ENCODE measurements around the gene FANCE.
A peak's percentile ranks its signal among the peaks of the same experiment; 100 is the strongest.

The FANCE gene

DNA sequence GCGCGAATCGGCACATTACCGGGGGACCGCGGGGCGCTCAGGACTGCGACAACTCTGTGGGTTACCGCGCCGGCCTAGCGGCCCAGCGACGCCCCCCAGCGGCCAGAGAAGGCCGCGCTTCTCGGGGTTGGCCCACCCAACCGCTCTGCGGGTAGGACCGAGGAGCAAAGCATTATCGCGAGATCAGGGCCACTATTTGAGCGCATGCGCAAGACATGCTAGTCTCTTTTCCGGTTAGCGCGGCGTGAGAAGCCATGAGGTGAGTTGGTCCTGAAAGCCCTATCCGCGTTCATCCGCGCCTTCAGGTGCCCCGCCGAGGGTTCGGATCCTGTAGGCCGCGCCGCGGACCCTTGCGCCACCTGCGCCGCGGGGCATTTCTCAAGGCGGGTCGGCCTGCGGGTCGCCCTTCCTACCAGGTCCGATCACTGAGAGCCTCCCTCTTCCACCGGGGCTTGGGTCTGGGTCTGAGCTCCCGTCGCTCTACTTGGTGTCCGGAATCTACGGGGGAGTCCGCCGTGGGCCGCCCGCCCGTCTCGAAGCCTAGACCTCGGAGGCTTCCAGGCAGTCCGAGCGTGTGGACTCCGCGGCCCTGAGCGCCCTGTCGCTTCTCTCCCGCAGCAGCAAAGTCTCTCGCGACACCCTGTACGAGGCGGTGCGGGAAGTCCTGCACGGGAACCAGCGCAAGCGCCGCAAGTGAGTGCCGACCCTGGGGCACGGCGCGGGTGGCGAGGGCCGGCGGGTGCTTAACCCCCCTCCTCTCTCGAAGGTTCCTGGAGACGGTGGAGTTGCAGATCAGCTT is 16.2 kb downstream of the FANCE start, which contains the start of gene RPL10A:
Gene RPL10A (plus strand): TSS at position 221 of the 799 bp plus-strand sequence. CDS start 34 bp downstream, at position 255.
- DNase-seq (ENCODE audit: low read depth in 2 of 2), result peak; percentile 88 to 95

DNA sequence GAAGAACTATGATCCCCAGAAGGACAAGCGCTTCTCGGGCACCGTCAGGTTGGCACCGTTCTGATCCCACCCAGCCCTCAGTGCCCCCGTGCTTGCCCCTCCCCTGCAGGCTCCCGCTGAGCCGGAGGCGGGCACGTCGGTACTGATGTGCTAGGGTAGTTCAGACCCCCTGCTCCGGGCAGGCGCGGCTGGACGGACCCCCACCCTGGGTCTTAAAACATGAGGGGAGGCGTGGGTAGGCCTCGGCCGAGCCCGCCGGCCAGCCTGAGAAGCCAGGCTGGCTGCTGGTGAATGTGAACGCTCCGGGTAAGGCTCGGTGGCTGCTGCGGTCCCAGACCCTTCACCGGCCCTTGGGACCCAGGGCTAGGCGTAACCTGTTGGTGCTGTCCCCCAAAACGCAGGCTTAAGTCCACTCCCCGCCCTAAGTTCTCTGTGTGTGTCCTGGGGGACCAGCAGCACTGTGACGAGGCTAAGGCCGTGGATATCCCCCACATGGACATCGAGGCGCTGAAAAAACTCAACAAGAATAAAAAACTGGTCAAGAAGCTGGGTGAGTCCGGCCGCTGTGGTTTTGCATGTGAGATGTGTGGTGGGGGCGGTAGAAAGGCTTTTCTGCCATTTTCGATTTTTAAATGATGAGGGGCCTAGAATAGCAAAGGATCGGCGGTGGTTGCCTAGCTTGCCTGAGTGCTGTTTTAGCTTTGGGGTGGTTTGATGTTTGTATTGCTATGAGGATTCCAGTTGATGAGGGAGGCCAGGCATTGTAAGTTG is 17.0 kb downstream of the FANCE start:
- DNase-seq (ENCODE audit: low read depth in 2 of 2), result peak in 1 of 2 experiments; percentile 28

DNA sequence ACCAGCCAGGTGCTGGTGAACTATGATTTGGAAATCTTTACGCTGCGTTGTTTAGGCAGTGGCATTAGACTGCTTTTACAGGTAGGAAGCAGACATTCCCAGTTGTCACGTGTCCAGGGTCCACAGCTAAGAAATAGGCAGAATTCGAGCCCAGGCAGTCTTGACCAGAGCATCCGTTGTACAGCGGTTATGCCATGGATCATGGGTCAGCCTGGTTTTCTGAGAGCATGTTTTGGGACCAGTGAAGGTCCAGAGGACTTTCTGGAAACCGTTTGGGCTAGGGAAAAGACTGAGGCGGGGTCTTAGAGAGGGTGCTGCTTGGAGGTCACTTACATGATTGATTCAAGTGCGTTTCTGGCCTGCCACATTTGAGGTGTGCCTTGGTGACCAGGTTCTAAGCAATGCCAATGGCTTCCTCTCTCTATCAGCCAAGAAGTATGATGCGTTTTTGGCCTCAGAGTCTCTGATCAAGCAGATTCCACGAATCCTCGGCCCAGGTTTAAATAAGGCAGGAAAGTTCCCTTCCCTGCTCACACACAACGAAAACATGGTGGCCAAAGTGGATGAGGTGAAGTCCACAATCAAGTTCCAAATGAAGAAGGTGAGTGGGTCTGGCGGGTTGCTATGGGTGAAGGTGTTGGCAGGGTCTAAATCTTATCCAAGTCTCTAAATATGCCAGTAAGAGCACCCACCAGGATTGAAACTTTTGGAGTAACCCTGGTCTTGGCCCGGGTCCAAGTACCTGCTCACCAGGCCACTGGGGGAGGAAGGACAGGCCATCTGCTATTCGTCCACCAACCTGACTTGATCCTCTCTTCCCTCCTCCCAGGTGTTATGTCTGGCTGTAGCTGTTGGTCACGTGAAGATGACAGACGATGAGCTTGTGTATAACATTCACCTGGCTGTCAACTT is 17.9 kb downstream of the FANCE start:
- DNase-seq (ENCODE audit: low read depth in 2 of 2), result peak in 1 of 2 experiments; percentile 26

DNA sequence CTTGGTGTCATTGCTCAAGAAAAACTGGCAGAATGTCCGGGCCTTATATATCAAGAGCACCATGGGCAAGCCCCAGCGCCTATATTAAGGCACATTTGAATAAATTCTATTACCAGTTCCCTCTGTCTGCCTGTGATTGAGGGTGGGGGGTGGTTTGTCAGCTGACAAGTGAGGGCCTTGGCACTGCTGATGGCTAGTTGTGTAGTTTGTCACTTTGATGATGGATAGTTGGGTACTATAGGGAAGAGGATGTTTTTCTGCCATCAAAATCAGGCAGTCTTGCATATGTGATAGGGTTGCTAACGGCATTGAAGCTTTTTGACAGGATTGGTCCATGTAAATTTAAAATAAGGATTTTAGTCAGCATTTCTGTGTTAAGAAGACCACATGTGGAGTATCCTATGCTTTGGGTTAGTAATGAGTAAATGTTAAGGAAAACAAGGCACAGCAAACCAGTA is 18.6 kb downstream of the FANCE start:
- no peak for DNase-seq (ENCODE audit: low read depth in 2 of 2)

DNA sequence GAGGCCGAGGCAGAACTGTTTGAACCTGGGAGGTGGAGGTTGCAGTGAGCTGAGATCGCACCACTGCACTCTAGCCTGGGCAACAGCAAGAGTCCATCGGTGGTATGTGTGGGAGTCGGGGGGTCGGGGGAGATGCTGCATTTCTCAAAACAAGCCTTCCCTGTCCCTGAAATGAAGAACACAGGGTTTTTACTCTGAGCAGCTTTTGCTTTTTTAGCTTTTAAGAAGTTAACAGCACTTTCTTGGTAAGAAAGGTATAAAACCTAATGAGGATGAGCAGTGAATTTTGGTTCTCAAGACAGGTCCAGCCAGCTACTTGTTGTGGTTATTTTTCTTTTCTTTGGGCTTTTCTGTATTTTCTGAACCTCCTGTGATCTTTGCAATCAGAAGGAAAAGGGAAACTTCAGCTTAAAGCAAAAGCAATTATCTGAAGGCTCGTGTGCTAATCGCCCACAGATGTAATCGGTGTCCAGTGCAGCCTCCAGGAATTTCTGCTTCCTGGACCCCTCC is 19.8 kb downstream of the FANCE start:
- DNase-seq (ENCODE audit: low read depth in 2 of 2), result no peak

DNA sequence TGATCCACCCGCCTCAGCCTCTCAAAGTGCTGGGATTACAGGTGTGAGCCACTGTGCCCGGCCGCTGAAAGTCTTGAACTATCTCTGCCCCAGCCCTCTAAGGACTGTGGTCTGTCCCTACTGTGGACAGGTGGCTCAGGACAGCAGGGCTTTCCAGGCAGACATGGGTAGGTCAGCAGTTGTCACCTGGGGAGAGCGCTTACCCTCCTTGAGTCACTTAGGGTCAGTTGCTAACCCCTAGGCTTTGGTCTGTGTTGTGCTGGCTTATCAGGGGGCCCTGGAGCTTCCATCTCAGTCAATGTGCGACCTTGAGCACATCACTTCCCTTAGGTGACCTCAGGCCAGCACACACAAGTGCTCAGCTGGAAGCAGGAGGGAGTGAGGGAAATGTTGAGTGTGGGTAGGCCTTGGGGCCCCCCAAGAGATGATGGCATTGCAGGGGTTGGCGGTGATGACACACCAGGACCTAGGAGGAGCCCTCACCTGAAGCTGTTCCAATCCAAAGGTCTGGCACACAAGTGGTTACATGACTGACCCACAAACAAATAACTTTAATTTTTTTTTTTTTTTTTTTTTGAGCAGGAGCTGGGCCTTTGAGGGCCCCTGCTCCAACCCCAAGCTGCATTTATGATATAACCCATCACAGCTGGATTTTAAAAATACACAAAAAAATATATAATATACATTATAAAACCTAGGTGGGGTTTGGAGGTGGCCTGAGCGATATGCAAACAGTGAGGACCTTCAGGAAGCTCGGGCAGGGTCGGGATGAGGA is 21.1 kb downstream of the FANCE start:
- peak in 1 of 2 experiments; percentile 34 for DNase-seq (ENCODE audit: low read depth in 2 of 2)

DNA sequence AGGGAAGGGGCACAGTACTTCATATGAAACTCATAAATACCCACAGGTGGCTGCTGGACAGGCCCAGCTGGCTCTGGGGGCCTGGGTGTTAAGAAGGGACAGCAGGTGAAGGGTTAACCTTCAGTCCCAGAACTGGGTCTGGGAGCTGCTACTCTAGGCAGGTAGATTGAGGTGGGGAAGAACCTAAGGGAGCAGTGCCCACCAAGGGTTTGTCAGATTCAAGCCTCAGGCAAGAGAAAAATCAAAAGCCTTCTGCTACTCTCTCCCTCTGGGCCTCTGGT is 21.7 kb downstream of the FANCE start:
- DNase-seq (ENCODE audit: low read depth in 2 of 2), result peak in 1 of 2 experiments; percentile 26

DNA sequence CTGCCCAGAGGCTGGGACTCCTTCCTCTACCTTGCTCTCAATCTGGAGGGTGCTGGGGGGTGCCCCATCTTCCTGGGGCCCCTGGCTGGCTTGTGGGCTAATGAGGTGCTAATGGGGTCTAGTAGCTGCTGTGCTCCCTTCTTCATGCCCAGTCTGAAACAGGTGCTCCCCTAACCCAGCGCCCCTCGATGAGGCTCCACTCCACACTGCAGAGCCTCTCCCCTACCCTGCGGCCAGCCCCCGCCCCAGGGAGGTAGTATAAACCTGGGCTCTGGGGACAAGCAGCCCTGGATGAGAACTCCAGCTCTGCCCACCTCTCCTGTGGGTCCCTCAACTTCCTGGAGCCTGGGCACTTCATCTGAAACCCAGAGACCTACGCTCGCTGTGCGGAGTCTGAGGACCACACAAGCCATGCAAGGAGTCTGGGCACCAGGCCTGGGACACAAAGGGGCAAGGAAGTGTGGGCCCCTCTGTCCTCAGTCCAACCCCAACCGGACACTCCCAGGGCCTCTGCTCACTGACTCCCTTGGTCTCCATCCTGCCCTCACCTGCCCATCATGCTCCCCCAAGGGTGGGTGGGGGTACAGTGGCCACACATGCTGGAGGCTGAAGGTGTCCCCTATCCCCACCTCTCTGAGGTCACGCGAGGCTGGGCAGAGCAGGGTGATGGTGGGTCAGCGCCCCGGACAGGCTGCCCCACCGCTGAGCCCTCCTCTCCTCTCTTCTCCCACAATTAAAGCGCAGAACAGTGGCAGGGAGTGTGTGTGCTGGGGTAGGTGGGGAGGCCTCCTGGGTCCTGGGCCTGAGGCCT is 22.2 kb downstream of the FANCE start:
- peak in 1 of 2 experiments; percentile 44 for DNase-seq (ENCODE audit: low read depth in 2 of 2)

DNA sequence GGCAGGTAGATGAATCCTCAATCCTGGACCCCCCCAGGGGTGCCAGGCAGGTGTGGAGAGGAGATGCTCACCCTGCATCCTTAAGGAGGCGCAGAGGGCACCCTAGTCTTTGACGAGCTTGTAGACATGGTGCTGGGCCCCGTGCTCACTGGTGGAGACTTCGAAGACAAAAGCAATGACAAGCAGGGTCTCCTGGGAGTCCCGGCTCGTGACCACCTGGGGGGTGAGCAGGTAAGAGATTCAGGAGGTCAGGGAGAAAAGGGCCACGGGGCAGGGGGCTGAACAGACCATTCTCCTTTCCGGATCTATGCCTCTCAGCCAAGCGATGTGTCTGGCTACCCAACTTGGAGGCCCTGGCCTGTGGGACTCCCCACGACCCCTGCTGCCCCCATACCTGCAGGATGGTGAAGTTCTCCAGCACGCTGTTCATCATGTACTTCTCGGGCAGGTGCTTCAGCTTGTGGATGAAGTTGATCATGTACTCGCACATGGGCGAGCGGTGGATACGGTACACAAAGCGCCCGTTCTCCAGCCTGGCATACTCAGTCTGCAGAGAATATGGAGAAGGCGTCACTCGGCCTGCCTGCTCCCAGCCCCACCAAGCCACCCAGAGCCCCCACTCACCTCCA is 22.9 kb downstream of the FANCE start:
- DNase-seq (ENCODE audit: low read depth in 2 of 2), result peak in 1 of 2 experiments; percentile 29

DNA sequence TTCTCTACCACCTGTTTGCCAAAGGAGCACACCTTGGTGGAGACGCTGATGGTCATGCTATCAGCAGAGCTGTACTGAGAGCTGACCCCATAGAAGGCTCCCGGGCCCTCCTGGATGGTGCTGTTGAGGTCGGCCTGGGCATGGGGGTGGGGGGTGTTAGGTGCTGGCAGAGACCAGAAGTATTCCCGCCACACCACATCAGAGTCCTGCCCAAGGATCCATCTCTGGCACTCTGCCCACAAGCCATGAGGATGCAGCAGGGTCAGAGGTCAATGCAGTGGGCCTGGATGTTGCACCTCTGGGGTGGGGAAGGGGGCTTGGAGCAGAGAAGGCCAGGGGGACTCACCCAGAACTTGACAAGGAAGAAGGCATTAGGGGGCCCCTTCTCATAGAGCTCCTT is 23.4 kb downstream of the FANCE start:
- DNase-seq (ENCODE audit: low read depth in 2 of 2), result peak in 1 of 2 experiments; percentile 20

DNA sequence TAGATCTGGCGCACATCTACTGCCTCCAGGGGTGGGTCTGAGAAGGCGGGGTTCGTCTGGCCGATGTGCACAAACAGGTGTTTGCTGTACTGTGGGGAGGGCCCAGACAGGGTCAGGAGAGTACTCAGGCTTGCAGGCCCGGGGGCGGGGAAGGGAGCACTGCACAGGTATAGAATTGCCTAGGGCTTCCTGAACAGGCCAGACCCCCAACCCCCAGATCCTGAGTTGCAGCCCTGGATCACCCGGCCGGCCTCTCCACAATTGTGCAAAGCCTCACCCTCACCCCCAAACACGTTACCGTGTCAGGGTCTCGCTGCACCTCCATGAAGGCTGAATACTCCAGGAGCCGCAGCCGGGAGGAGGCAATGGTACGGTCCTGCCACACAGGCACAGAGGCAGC is 23.9 kb downstream of the FANCE start:
- no peak for DNase-seq (ENCODE audit: low read depth in 2 of 2)

DNA sequence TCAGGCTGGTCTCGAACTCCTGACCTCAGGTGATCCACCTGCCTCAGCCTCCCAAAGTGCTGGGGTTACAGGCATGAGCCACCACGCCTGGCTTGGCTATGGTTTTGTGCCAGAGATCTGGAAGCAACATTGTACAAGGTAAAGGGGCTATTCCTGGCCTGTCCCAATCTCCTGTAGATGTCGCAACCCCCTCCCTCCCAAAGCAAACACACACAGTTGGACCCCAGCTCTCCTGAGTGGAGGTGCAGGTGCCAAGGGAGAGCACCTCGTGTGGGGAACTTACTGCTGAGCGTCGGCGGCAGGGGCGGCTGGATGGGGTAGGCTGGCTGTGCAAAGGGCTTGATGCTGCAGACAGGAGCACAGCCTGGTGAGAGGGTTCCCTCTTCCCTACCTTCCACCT is 24.9 kb downstream of the FANCE start:
- no peak for DNase-seq (ENCODE audit: low read depth in 2 of 2)

DNA sequence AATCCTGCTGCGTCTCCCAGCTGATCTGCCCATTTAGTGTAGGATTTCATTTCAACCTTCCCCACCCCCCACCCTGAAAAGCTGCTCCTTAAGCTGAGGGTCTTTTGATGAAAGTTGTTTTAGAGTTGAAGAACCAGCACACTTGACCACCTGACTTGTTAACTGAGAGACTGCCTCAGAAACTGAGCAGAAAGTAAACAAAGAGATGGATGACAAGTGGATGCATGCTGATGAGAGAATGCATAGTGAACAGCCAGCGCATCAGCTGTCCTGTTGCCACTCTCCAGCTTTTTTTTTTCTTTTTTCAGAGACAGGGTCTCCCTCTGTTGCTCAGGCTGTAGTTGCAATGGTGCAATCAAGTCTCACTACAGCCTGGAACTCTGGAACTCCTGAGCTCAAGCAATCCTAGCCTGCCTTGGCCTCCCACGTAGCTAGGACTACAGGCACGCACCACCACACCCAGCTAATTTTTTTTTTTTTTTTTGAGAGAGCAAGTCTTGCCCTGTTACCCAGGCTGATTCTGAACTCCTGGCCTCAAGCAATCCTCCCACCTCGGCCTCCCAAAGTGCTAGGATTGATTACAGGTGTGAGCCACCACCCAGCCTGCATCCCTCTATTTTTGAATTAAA is 25.5 kb downstream of the FANCE start:
- no peak for DNase-seq (ENCODE audit: low read depth in 2 of 2)

DNA sequence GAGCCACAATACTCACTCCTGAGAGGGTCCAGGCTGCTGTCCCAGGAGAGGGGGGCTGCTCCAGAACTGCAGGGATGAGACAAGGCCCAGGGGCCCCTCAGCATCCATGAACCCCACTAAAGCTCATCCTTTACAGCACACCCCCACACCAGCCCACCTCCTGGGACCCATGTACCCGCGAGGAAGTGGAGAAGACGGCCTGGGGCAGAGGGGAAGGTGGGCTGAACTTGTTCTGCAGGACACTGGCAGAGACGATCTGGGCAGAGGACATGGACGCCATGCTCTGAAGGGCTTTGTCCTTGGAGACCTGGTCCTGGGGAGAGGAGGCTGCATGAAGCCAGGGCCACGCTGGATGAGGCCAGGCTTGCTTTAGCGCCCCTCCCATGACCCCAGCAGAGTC is 26.1 kb downstream of the FANCE start:
- no peak for DNase-seq (ENCODE audit: low read depth in 2 of 2)

DNA sequence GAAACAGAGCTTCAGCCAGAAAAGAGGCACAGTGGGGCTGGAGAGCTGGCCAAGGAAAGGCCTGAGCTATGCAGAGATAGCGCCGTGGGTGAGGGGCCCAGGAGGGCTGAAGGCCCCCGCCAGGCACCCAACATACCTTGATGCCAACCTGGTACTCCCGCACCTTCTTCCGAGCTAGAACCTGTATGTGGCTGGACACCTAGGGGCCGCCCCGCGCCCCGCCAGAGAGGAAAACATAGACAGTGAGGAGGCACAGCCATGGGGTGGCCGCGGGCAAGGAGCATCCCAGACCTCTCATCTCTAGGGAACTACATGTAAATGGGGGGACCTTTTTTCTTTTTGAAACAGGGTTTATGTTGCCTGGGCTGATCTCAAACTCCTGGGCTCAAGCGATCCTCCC is 28.0 kb downstream of the FANCE start:
- no peak for DNase-seq (ENCODE audit: low read depth in 2 of 2)

DNA sequence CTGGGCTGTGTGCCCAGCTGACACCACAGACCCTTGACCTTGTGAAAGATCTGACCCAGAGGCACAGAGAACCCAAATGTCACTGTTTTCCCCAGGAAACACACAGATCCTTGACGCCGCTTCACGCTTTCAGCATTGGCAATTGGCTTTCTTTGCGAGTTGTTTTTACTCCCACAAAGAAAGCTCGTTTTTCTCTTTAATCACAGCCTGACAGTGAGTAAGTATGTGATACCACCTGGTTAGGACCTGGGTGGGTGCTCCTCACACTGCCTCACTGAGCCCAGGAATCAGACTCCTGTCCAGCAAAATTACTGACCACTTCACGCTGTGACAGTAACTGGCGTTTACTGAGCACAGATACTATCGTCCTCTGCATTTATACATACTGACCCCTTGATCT is 29.1 kb downstream of the FANCE start:
- no peak for DNase-seq (ENCODE audit: low read depth in 2 of 2)

DNA sequence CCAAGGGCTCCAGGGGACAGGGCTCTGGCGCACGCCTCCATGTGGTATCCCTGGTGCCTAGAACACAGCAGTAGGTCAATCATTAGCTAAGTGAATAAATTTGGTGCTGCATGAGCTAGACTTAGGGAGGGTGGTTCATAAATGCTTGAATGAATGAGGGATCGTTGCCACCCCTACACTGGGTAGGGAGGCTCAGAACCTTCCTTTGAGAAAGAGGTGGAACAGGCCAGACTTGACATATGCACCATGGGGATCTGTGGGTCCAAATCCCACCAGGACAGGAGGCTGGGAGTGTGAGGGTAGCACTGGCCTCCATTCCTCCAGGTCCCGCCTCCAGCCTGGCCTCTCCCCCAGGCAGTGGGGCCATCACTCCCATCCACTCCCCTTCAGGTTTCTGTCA is 30.9 kb downstream of the FANCE start:
- DNase-seq (ENCODE audit: low read depth in 2 of 2), result no peak

DNA sequence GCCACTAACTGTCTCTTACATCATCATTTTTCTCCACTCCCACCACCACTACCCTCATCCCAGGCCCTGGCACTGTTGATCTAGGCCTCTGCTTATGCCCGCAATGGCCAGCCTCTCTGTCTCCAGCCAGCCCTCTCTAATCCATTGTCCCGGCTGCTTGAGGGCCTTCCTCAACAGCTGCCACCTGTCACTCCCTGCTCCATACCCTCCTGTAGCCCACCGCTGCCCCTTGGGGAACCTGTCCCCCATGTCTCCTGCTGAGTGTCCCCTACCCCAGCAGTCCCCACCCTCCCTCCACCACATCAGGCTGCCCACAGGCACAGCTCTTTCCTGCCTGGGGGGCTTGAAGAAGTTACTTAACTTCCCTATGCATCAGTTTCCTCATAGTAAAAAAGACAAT is 31.4 kb downstream of the FANCE start:
- DNase-seq (ENCODE audit: low read depth in 2 of 2), result no peak
